GM18508 (cell line): ENCODE data around the gene MS4A3.
"Not testable (repeated sequence)": the region's sequence is repeated elsewhere in the genome, so short reads cannot be mapped to it uniquely, and the experiment has no call there.

Source experiments
- ATAC-seq: cut with Tn5 transposase; IDR thresholded peaks from one replicate; pipeline ENCODE4 v1.9.1; 2021; ENCODE audit warnings: moderate number of reproducible peaks; ENCODE audit not compliant: insufficient read depth, unreplicated experiment

Gene MS4A3

GRCh38 chr11:60087239-60087638 is 30.8 kb downstream of the MS4A3 start:
- ATAC-seq = no peak

GRCh38 chr11:60088364-60088763 is 31.9 kb downstream of the MS4A3 start, which contains the start of gene MS4A2:
TSS of gene MS4A2 (plus strand) at chr11:60088664. CDS start at chr11:60088766, 102 bp downstream.
- ATAC-seq = no peak

GRCh38 chr11:60095477-60096120 is 39.1 kb downstream of the MS4A3 start:
- no peak for ATAC-seq

GRCh38 chr11:60097189-60097588 is 40.7 kb downstream of the MS4A3 start:
- ATAC-seq = no peak

- ATAC-seq = peak; percentile 92
Observed at GRCh38 chr11:60098508-60098907, 42.0 kb downstream of the MS4A3 start.

- ATAC-seq = no peak
Observed at GRCh38 chr11:60100516-60100915, 44.1 kb downstream of the MS4A3 start.

- not testable (repeated sequence) for ATAC-seq
Observed at GRCh38 chr11:60101368-60101767, 44.9 kb downstream of the MS4A3 start.

- ATAC-seq = not testable (repeated sequence)
Observed at GRCh38 chr11:60104471-60105115, 48.1 kb downstream of the MS4A3 start.

GRCh38 chr11:60108631-60109030 is 52.2 kb downstream of the MS4A3 start:
- ATAC-seq = not testable (repeated sequence)

- ATAC-seq = no peak
Observed at GRCh38 chr11:60111793-60112192, 55.3 kb downstream of the MS4A3 start.

- ATAC-seq = no peak
Observed at GRCh38 chr11:60116996-60117790, 60.7 kb downstream of the MS4A3 start.

- ATAC-seq = no peak
Observed at GRCh38 chr11:60118338-60118737, 61.9 kb downstream of the MS4A3 start.

GRCh38 chr11:60119710-60120109 is 63.2 kb downstream of the MS4A3 start:
- ATAC-seq = no peak
